GM18909 (cell line): ENCODE results near the gene OPCML.

Experiments
- ATAC-seq: cut with Tn5 transposase; IDR thresholded peaks from one replicate; pipeline ENCODE4 v1.9.1; 2021; ENCODE audit warnings: mild to moderate bottlenecking; ENCODE audit not compliant: unreplicated experiment, poor library complexity

The OPCML gene

GRCh38 chr11:133311230-133311629, 221.1 kb downstream of the OPCML start:
- ATAC-seq, result no peak

DNA sequence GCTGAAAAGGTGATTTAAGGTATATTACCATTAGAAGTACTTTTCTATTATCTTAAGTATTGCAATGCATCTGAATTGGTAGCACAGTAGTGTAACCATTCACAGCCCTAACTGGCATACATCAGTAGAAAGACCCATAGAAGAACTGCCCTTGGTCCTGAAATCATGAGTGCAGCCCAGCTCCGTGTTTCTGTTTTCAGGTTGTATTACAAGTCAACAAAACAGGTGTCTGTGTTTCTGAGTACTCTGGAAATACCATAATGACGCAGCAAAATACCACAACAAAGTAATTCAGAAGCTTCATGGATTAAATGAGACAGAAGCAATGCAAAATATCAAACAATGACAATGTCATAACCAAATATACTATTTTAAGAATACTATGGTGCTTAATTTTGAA, 226.3 kb downstream of the OPCML start:
- ATAC-seq, result no peak

DNA sequence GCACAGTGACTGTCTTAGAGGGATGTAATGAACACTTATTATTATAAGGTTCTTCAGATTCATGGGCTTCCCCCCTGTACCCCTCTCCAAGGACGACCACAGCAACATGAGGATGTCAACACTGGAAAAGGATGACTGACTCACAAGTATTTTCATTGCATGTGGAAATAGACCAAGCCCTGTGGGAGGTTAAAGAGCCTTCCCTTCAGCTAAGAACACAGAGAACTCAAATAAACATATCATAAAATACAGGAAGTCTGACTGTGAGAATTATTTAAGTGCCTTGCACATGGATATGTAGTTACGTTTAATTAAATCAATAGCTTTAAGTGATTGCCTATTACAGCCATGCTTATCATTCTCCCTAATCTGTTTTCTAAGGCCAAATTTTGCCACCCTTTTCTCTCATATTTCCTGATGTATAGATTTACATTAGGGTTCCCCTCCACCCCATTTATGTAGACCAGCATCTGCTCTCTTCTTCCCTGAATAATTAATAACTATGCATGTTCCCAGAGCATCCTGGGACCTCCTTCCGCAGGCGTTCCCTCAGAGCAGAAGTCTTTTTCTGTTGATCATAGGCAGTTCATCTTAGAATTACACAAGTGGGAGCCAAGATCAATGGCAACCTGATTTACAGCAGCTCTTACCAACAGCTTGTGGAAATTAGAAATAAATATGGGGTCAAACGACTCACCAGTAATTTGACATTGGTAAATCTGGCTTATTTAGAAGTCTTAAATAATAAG, 226.9 kb downstream of the OPCML start:
- ATAC-seq, result no peak

GRCh38 chr11:133303262-133303661, 229.0 kb downstream of the OPCML start:
- no peak for ATAC-seq

- no peak for ATAC-seq
These were observed 230.2 kb downstream of the OPCML start for GRCh38 chr11:133302056-133302455.

GRCh38 chr11:133300666-133301065, 231.6 kb downstream of the OPCML start:
- no peak for ATAC-seq

- ATAC-seq, result no peak
These were observed 240.5 kb downstream of the OPCML start for GRCh38 chr11:133291780-133292179.

- no peak for ATAC-seq
These were observed 246.9 kb downstream of the OPCML start for GRCh38 chr11:133285359-133285758.

- no peak for ATAC-seq
These were observed 248.1 kb downstream of the OPCML start for GRCh38 chr11:133284156-133284555.

- ATAC-seq, result no peak
These were observed 254.4 kb downstream of the OPCML start for GRCh38 chr11:133277886-133278285.

- no peak for ATAC-seq
These were observed 260.2 kb downstream of the OPCML start for GRCh38 chr11:133271871-133272776.

GRCh38 chr11:133271206-133271605, 261.1 kb downstream of the OPCML start:
- ATAC-seq, result no peak

DNA sequence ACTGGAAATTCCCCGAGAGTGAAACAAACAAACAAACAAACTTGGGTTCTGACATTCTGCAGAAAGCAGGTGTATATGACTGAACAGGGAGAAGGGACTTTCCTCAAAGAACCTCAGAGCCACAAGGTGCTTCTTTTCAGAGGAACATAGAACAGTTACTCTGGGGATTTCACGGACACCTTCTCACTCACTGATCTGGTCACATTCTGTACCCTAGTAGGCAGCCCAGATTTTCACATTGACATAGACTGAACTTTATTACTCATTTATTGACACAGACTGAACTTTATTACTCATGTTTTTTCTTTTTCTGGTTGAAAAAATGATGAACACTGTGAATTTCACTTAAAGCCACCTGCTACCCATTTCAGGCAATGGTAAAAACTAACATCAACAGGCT, 263.0 kb downstream of the OPCML start:
- ATAC-seq, result peak; percentile 98

DNA sequence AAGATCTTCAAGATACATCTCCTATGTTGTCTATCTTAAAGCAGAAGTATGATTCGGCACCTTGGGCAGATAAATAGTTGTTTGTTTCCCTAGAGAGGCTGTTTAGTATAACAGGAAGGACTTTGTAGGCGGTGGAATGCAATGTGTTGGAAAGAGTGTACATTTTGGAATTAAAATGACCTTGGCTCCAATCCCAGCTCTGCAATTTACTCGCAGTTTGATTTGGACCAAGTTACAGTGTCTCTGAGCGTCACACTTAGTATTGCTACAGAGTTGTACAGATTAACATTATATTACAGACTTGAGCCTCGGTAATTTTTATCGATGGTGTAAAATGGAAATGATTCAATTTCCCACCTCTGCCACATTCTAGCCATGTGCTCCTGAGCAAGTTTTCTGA, 265.3 kb downstream of the OPCML start:
- ATAC-seq, result no peak

GRCh38 chr11:133265530-133266035, 266.7 kb downstream of the OPCML start:
- no peak for ATAC-seq

- ATAC-seq, result no peak
These were observed 269.0 kb downstream of the OPCML start for GRCh38 chr11:133263332-133263731.

- no peak for ATAC-seq
These were observed 273.6 kb downstream of the OPCML start for GRCh38 chr11:133258751-133259150.

DNA sequence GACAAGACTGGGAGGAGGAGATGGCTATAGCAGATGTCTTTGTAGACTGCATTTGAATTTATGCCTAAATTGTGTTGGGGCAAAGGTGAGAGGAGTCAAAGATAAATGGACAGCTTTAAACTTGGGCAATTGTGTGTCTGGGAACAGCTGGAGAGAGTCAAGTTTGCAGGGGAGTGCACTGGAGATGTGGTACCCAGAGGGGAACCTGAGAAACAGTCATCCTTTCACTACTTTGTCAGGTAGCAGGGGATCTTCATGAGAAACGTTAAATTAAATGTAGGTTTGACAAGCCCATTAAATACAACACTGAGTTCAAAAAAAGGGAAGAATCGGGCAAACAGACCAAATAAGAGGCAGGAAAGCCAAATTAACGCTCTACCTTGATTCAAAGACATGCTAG, 277.7 kb downstream of the OPCML start:
- no peak for ATAC-seq

GRCh38 chr11:133253570-133253969, 278.7 kb downstream of the OPCML start:
- ATAC-seq, result no peak

- ATAC-seq, result no peak
These were observed 280.5 kb downstream of the OPCML start for GRCh38 chr11:133251841-133252240.

GRCh38 chr11:133249530-133249929, 282.8 kb downstream of the OPCML start:
- no peak for ATAC-seq
